ENCODE data around the gene ACER3. TPM values are rescaled to one million over a fixed set of nuclear protein-coding genes. Genes with fewer than 3 reads are reported as not detected.

ACER3 gene
- total RNA-seq, 1 donor from 2014 or later, result 27.6 TPM

DNA sequence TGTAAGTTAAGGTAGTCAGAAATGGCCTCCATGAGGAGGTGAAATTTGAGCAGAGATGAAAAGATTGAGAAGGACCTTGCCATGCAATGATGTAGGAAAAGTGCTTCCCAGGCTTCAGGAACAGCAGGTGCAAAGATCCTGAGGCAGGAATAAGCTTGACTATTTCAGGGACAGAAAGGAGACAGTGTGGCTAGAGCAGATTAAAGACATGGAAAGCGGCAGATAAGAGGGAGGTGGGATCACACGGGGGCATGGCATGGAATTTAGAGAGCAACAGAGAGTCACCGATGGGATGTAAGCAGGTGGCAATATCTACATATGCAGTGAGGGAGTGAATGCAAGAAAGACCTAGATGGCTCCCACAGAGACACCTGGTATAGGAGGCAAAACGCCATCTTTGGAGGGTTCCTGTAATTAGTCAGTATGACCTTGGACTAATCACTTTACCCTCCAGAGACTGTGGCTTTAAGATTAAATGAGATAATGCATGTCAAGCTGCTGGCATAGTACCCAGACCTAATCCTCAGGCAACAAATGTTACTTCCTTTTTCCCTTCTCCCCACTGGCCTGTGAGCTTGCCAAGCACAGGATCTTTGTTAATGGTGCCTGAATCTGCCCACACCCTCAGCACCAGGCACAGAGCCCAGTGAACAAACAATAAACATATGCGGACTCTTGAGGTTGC lies 24.6 kb upstream of the ACER3 start:
- Histone ChIP-seq H3K4me3 (ENCODE audit: low read depth, low read length) (no peak overlapping the region), H3K36me3 (ENCODE audit: control insufficient read depth, insufficient read depth, low read length) (no peaks in the 10 kb centered on the region), H3K27me3 (ENCODE audit: control insufficient read depth, insufficient read depth, low read length) (peaks cover 7% of the 10 kb centered on the region)
- no peak for DNase-seq (ENCODE audit: low read depth)
- TF ChIP-seq CTCF (IDR thresholded peaks at IDR 0.05; ENCODE audit: insufficient read depth, low read length, poor library complexity, severe bottlenecking), result no peak

GRCh38 chr11:76836613-76837291 lies 24.0 kb upstream of the ACER3 start:
- no peaks in the 10 kb centered on the region for H3K36me3 ChIP-seq (ENCODE audit: control insufficient read depth, insufficient read depth, low read length)
- no peak for TF ChIP-seq CTCF (IDR thresholded peaks at IDR 0.05; ENCODE audit: insufficient read depth, low read length, poor library complexity, severe bottlenecking)
- peaks cover 10% of the 10 kb centered on the region for H3K27me3 ChIP-seq (ENCODE audit: control insufficient read depth, insufficient read depth, low read length)
- no peak overlapping the region for H3K4me3 ChIP-seq (ENCODE audit: low read depth, low read length)
- no peak for DNase-seq (ENCODE audit: low read depth)

DNA sequence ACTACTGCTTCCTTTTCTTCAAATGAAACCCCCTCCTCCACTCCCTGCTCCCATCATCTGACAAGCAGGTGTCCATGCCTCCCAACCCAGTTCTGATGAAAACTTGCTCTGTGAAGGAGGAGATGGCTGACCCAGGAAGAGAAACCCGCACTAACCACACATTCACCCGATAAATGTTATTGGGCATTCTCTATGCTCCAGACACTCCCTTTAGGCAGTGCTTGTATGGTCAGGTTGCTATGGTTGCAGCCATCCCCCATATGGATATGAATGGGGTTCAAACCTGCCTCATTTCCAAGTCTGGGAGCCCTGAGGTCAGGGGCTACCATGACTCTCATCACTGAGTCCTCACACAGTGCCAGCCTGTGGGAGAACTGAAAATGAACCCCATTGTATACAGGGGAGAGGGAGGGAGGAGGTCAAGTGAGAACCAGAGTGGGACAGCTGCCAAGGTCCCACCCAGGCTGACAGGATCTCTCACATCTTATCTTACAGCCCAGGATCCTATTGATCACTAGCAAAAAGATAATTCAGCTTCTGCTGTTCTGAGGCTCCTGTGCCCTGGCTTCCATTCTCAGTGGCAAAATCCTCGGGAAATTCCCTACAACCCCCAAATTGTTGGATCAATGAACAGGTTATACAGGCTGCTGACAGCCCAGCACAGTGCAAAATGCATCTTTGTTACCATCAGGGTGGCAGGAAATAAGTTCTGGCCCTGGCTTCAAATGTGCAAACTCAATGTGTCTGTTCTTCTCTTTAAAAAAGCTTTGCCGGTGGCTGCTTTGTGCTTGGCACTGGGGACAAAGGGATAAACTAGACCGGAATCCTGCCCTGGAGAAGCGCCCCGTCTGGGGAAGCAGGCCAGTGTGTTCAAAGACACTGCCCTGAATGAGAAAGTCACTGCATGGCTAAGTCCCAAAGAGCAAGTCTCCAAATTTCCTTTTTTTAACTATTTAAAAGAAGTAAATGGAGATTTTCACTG lies 22.7 kb upstream of the ACER3 start:
- Histone ChIP-seq H3K36me3 (ENCODE audit: control insufficient read depth, insufficient read depth, low read length) (no peaks in the 10 kb centered on the region), H3K27me3 (ENCODE audit: control insufficient read depth, insufficient read depth, low read length) (peaks cover 11% of the 10 kb centered on the region), H3K4me3 (ENCODE audit: low read depth, low read length) (no peak overlapping the region)
- no peak for DNase-seq (ENCODE audit: low read depth)
- TF ChIP-seq CTCF (IDR thresholded peaks at IDR 0.05; ENCODE audit: insufficient read depth, low read length, poor library complexity, severe bottlenecking), result no peak

- no peak for DNase-seq (ENCODE audit: low read depth)
- Histone ChIP-seq H3K36me3 (ENCODE audit: control insufficient read depth, insufficient read depth, low read length) (no peaks in the 10 kb centered on the region), H3K4me3 (ENCODE audit: low read depth, low read length) (no peak overlapping the region), H3K27me3 (ENCODE audit: control insufficient read depth, insufficient read depth, low read length) (peaks cover 11% of the 10 kb centered on the region)
- TF ChIP-seq CTCF (IDR thresholded peaks at IDR 0.05; ENCODE audit: insufficient read depth, low read length, poor library complexity, severe bottlenecking), result peak; percentile 22
Measured at GRCh38 chr11:76838678-76839068, 22.0 kb upstream of the ACER3 start.

GRCh38 chr11:76839311-76839710 lies 21.4 kb upstream of the ACER3 start:
- Histone ChIP-seq H3K4me3 (ENCODE audit: low read depth, low read length) (no peak overlapping the region), H3K27me3 (ENCODE audit: control insufficient read depth, insufficient read depth, low read length) (peaks cover 11% of the 10 kb centered on the region), H3K36me3 (ENCODE audit: control insufficient read depth, insufficient read depth, low read length) (no peaks in the 10 kb centered on the region)
- DNase-seq (ENCODE audit: low read depth), result no peak
- no peak for TF ChIP-seq CTCF (IDR thresholded peaks at IDR 0.05; ENCODE audit: insufficient read depth, low read length, poor library complexity, severe bottlenecking)
